Keratinocyte (primary cell): Measurements from ENCODE around the gene MFSD12. TPM values are rescaled to one million over a fixed set of nuclear protein-coding genes. Genes with fewer than 3 reads are reported as not detected.
"Not testable (repeated sequence)": the region's sequence is repeated elsewhere in the genome, so short reads cannot be mapped to it uniquely, and the experiment has no call there.

Source experiments
- DNase-seq: peaks from one replicate; pipeline ENCODE4 v3.0.0-alpha.2; 2011; ENCODE audit warnings: low read depth, missing footprints, low spot score
- FAIRE-seq: peaks from 2 replicates; lab custom pipeline; 2011; peaks lifted over from hg19 to GRCh38; lab: Jason Lieb, UNC
- H2AFZ ChIP-seq: 2 replicates; pipeline ENCODE4 v1.6.0; 2012; ENCODE audit warnings: low read length, control low read depth, inconsistent platforms; ENCODE audit not compliant: control insufficient read depth
- H3K27ac ChIP-seq: 2 replicates; pipeline ENCODE4 v1.5.1; 2011; ENCODE audit warnings: low read length; ENCODE audit not compliant: control insufficient read depth, insufficient read depth
- H3K27me3 ChIP-seq: 3 replicates; pipeline ENCODE4 v1.6.0; 2011; ENCODE audit warnings: low read length; ENCODE audit not compliant: control insufficient read depth, insufficient read depth; ENCODE audit errors: extremely low read depth
- H3K36me3 ChIP-seq, 2 experiments: 2 replicates in 1 of 2; 3 replicates in 1 of 2; pipeline ENCODE4 v1.5.1; 2011; ENCODE audit warnings: low read length in 2 of 2, mild to moderate bottlenecking in 1 of 2; ENCODE audit not compliant: control insufficient read depth in 2 of 2, insufficient read depth in 2 of 2; ENCODE audit errors: extremely low read depth in 1 of 2
- H3K4me1 ChIP-seq: 3 replicates; pipeline ENCODE4 v1.5.1; 2011; ENCODE audit warnings: low read length; ENCODE audit not compliant: control insufficient read depth, insufficient read depth; ENCODE audit errors: extremely low read depth
- H3K4me2 ChIP-seq: 3 replicates; pipeline ENCODE4 v1.6.0; 2011; ENCODE audit warnings: low read depth, low read length; ENCODE audit not compliant: control insufficient read depth, insufficient read depth; ENCODE audit errors: extremely low read depth
- H3K4me3 ChIP-seq, 3 experiments: fragments of 200-600 bp in 1 of 3; sonication (generic) in 1 of 3; 2 replicates in 2 of 3; 3 replicates in 1 of 3; pipeline ENCODE4 v1.5.1; 2011 to 2016; ENCODE audit warnings: low read length in 3 of 3, mild to moderate bottlenecking in 3 of 3, control low read depth in 2 of 3, inconsistent platforms in 1 of 3, low read depth in 1 of 3, mixed read lengths in 1 of 3, mixed run types in 1 of 3, moderate library complexity in 1 of 3; ENCODE audit not compliant: control insufficient read depth in 2 of 3, insufficient read depth in 2 of 3; ENCODE audit errors: extremely low read depth in 1 of 3
- H3K79me2 ChIP-seq: 2 replicates; pipeline ENCODE4 v1.6.0; 2012; ENCODE audit warnings: low read length; ENCODE audit not compliant: control insufficient read depth, insufficient read depth
- H3K9ac ChIP-seq: 3 replicates; pipeline ENCODE4 v1.6.0; 2011; ENCODE audit warnings: low read length; ENCODE audit not compliant: control insufficient read depth, insufficient read depth; ENCODE audit errors: extremely low read depth
- H3K9me1 ChIP-seq: 3 replicates; pipeline ENCODE4 v1.6.0; 2011; ENCODE audit warnings: low read length; ENCODE audit not compliant: control insufficient read depth, insufficient read depth; ENCODE audit errors: extremely low read depth
- H3K9me3 ChIP-seq: 2 replicates; pipeline ENCODE4 v1.5.1; 2012; ENCODE audit warnings: low read depth, low read length; ENCODE audit not compliant: control insufficient read depth
- H4K20me1 ChIP-seq: 3 replicates; pipeline ENCODE4 v1.6.0; 2011; ENCODE audit warnings: low read length; ENCODE audit not compliant: control insufficient read depth, insufficient read depth; ENCODE audit errors: extremely low read depth
- CTCF ChIP-seq, 3 experiments: IDR thresholded peaks in 1 of 3; conservative IDR thresholded peaks in 1 of 3; optimal IDR thresholded peaks in 1 of 3; 2 replicates in 2 of 3; 3 replicates in 1 of 3; pipeline versions ENCODE3 to v1.5.1; 2011; ENCODE audit warnings: low read length in 3 of 3, mild to moderate bottlenecking in 3 of 3, moderate library complexity in 2 of 3, control low read depth in 1 of 3, inconsistent platforms in 1 of 3; ENCODE audit not compliant: insufficient read depth in 2 of 3; ENCODE audit errors: extremely low read depth in 1 of 3
- EZH2 ChIP-seq: IDR thresholded peaks from one replicate; pipeline ENCODE4 v1.6.1; 2012; ENCODE audit warnings: inconsistent platforms, mild to moderate bottlenecking, low read length, moderate library complexity
- dilution Hi-C: fragments of 300-500 bp; cut with MboI; formaldehyde crosslinking; loops from one replicate; pipeline ENCODE4 v1.7.0; 2020; ENCODE audit warnings: low sequenced_read_pairs; ENCODE audit not compliant: extremely low pct_ligation_motif_present
- polyA plus RNA-seq, 5 experiments: library from polyadenylated mRNA; depleted of rRNA in 3 of 5; stranded (reverse) in 3 of 5; stranded (forward) in 1 of 5; unstranded in 1 of 5; fragments of >200 nt; gene quantifications; 1 replicate in 1 of 5; 2 replicates in 3 of 5; 3 replicates in 1 of 5; pipeline versions ENCODE4 v1.2.1 to v1.2.3, GENCODE V29; 2011 to 2012; ENCODE audit warnings: missing spikeins in 2 of 5, low read depth in 1 of 5, low replicate concordance in 1 of 5

Gene MFSD12
- polyA plus RNA-seq, 1 donor (not counting 4 experiments of a cell fraction or from before 2014, with no cell fraction given): 30.0 TPM

GRCh38 chr19:3509566-3509989, 47.8 kb downstream of the MFSD12 start:
- dilution Hi-C loops: no loop called here
- Histone ChIP-seq H3K79me2 (peaks cover 80% of the 10 kb centered on the region), H3K9me3 (no peaks in the 10 kb centered on the region), H3K9ac (peak overlapping the region; percentile 33), H2AFZ (no peak overlapping the region), H3K36me3 (peaks cover 19 to 22% of the 10 kb centered on the region in 2 experiments), H3K9me1 (peaks cover 11% of the 10 kb centered on the region), H3K4me2 (peak overlapping the region; percentile 51), H4K20me1 (peaks cover 30% of the 10 kb centered on the region), H3K4me3 (no peak overlapping the region), H3K4me1 (peaks cover 25% of the 10 kb centered on the region), H3K27me3 (no peaks in the 10 kb centered on the region), H3K27ac (peak overlapping the region; percentile 73)
- peak; percentile 89 for FAIRE-seq
- no peak for DNase-seq
- TF ChIP-seq EZH2 (no peak), CTCF (optimal IDR thresholded peaks at IDR 0.05 in 1 of 3, IDR thresholded peaks at IDR 0.05 in 1 of 3, conservative IDR thresholded peaks at IDR 0.05 in 1 of 3; ENCODE audit: extremely low read depth in 1 of 3, insufficient read depth in 2 of 3, low read length in 3 of 3) (no peak)

GRCh38 chr19:3508771-3509535, 48.4 kb downstream of the MFSD12 start:
- dilution Hi-C loops: no loop called here
- no peak overlapping the region for H2AFZ ChIP-seq
- no peaks in the 10 kb centered on the region for H3K9me3 ChIP-seq
- no peaks in the 10 kb centered on the region for H3K27me3 ChIP-seq
- TF ChIP-seq CTCF (optimal IDR thresholded peaks at IDR 0.05 in 1 of 3, IDR thresholded peaks at IDR 0.05 in 1 of 3, conservative IDR thresholded peaks at IDR 0.05 in 1 of 3; ENCODE audit: extremely low read depth in 1 of 3, insufficient read depth in 2 of 3, low read length in 3 of 3) (no peak), EZH2 (no peak)
- peak overlapping the region; percentile 33 for H3K9ac ChIP-seq
- H3K36me3 ChIP-seq: peaks cover 19 to 22% of the 10 kb centered on the region in 2 experiments
- no peak for FAIRE-seq
- H3K27ac ChIP-seq: peak overlapping the region; percentile 73
- peak overlapping the region; percentile 51 for H3K4me2 ChIP-seq
- peaks cover 9% of the 10 kb centered on the region for H3K9me1 ChIP-seq
- H3K4me1 ChIP-seq: peaks cover 25% of the 10 kb centered on the region
- peaks cover 23% of the 10 kb centered on the region for H4K20me1 ChIP-seq
- H3K4me3 ChIP-seq: no peak overlapping the region
- no peak for DNase-seq
- peaks cover 74% of the 10 kb centered on the region for H3K79me2 ChIP-seq

GRCh38 chr19:3508121-3508661, 49.2 kb downstream of the MFSD12 start:
- FAIRE-seq, H3K4me3 ChIP-seq, H3K9me1 ChIP-seq, dilution Hi-C loops, H3K27me3 ChIP-seq, H3K9ac ChIP-seq, H3K9me3 ChIP-seq, H2AFZ ChIP-seq, DNase-seq: not testable (repeated sequence)
- H3K4me2 ChIP-seq: peak overlapping the region; percentile 94
- peak overlapping the region; percentile 73 for H3K27ac ChIP-seq
- H3K36me3 ChIP-seq: peaks cover 16 to 22% of the 10 kb centered on the region in 2 experiments
- H3K4me1 ChIP-seq: peaks cover 25% of the 10 kb centered on the region
- peaks cover 66% of the 10 kb centered on the region for H3K79me2 ChIP-seq
- H4K20me1 ChIP-seq: peaks cover 18% of the 10 kb centered on the region
